MCF 10A (cell line): Measurements from ENCODE around the gene WDFY4. TPM values are rescaled to one million over a fixed set of nuclear protein-coding genes. Genes with fewer than 3 reads are reported as not detected.

Experiments used
- BruUV-seq: library from RNA; stranded (reverse); fragments of 400-500 nt; replicated peaks from 2 replicates; lab custom pipeline; 2021; lab: Mats Ljungman, UMichigan
- CTCF ChIA-PET: fragments of 300-600 bp; sonication (Branson Sonifier 250); formaldehyde crosslinking; extraction: SDS; loops from one replicate; lab custom pipeline; 2021; ENCODE audit warnings: antibody characterized with exemption, inconsistent platforms; lab: Yijun Ruan, JAX
- POLR2A ChIA-PET: fragments of 300-600, 350-650 bp; sonication (Branson Sonifier 250); formaldehyde crosslinking; extraction: SDS; loops from one replicate; lab custom pipeline; 2020; ENCODE audit warnings: antibody characterized with exemption, inconsistent platforms; lab: Yijun Ruan, JAX
- DNase-seq: peaks from one replicate; pipeline ENCODE4 v3.0.0-alpha.2; 2018; ENCODE audit not compliant: unreplicated experiment
- H3K27ac Mint-ChIP-seq: one replicate; pipeline ENCODE4 v1.8.0; 2022; ENCODE audit warnings: mild to moderate bottlenecking, low read depth, mixed read lengths; ENCODE audit not compliant: unreplicated experiment
- H3K27me3 Mint-ChIP-seq: one replicate; pipeline ENCODE4 v1.8.0; 2022; ENCODE audit warnings: mixed read lengths; ENCODE audit not compliant: insufficient read depth, unreplicated experiment
- H3K36me3 Mint-ChIP-seq: one replicate; pipeline ENCODE4 v1.8.0; 2022; ENCODE audit warnings: mild to moderate bottlenecking, moderate library complexity, mixed read lengths; ENCODE audit not compliant: insufficient read depth, unreplicated experiment
- H3K4me1 Mint-ChIP-seq: one replicate; pipeline ENCODE4 v1.8.0; 2022; ENCODE audit warnings: mixed read lengths; ENCODE audit not compliant: insufficient read depth, unreplicated experiment
- H3K4me3 Mint-ChIP-seq: one replicate; pipeline ENCODE4 v1.8.0; 2022; ENCODE audit warnings: mild to moderate bottlenecking, moderate library complexity, mixed read lengths; ENCODE audit not compliant: unreplicated experiment
- H3K9me3 Mint-ChIP-seq: one replicate; pipeline ENCODE4 v1.8.0; 2022; ENCODE audit warnings: mixed read lengths; ENCODE audit not compliant: unreplicated experiment
- CTCF ChIP-seq: fragments of 200-600 bp; IDR thresholded peaks from one replicate; pipeline ENCODE4 v1.8.0; 2022; ENCODE audit warnings: antibody characterized with exemption, mild to moderate bottlenecking; ENCODE audit not compliant: unreplicated experiment
- intact Hi-C: fragments of 100-400 bp; cut with micrococcal nuclease; formaldehyde crosslinking; loops from 2 replicates; pipeline ENCODE4 v1.14.1; 2022
- total RNA-seq: library from RNA; stranded (reverse); gene quantifications from 2 replicates; pipeline ENCODE4 v1.2.3, GENCODE V29; 2022

Gene WDFY4
- total RNA-seq, 1 experiment from 2014 or later: not detected

GRCh38 chr10:48894911-48895802, 210.5 kb downstream of the WDFY4 start:
- Mint-ChIP-seq H3K4me1 (no peaks in the 10 kb centered on the region), H3K36me3 (no peaks in the 10 kb centered on the region), H3K4me3 (no peak overlapping the region), H3K9me3 (no peaks in the 10 kb centered on the region), H3K27ac (no peak overlapping the region), H3K27me3 (peaks cover 17% of the 10 kb centered on the region)
- TF ChIP-seq CTCF: no peak
- no TSS peak for BruUV-seq
- POLR2A ChIA-PET: no interaction called here
- intact Hi-C loops: no loop called here
- no peak for DNase-seq
- CTCF ChIA-PET: interaction anchor here (0.9 to 1.0 kb wide), 2 partner anchors 19 to 20 kb away, joined by 3 read pairs; no protein-coding TSS in a partner anchor

- Mint-ChIP-seq H3K9me3 (no peaks in the 10 kb centered on the region), H3K36me3 (no peaks in the 10 kb centered on the region), H3K27me3 (peaks cover 17% of the 10 kb centered on the region), H3K4me3 (no peak overlapping the region), H3K4me1 (no peaks in the 10 kb centered on the region), H3K27ac (no peak overlapping the region)
- DNase-seq: no peak
- ChIA-PET CTCF (interaction anchor here (1.0 kb wide), 1 partner anchor 19 kb away, joined by 3 read pairs; no protein-coding TSS in a partner anchor), POLR2A (no interaction called here)
- no peak for TF ChIP-seq CTCF
- intact Hi-C loops: no loop called here
- no TSS peak for BruUV-seq
Observed at GRCh38 chr10:48895803-48896195, 211.1 kb downstream of the WDFY4 start.

- ChIA-PET CTCF (interaction anchor here (1.5 kb wide), 1 partner anchor 11 kb away, joined by 7 read pairs; no protein-coding TSS in a partner anchor), POLR2A (no interaction called here)
- no peaks in the 10 kb centered on the region for H3K9me3 Mint-ChIP-seq
- TF ChIP-seq CTCF: no peak
- no TSS peak for BruUV-seq
- no peaks in the 10 kb centered on the region for H3K36me3 Mint-ChIP-seq
- intact Hi-C loops: no loop called here
- H3K27ac Mint-ChIP-seq: no peak overlapping the region
- H3K4me3 Mint-ChIP-seq: no peak overlapping the region
- no peak for DNase-seq
- H3K27me3 Mint-ChIP-seq: peaks cover 21% of the 10 kb centered on the region
- H3K4me1 Mint-ChIP-seq: no peaks in the 10 kb centered on the region
Observed at GRCh38 chr10:48896756-48897440, 212.2 kb downstream of the WDFY4 start.

- POLR2A ChIA-PET: no interaction called here
- CTCF ChIA-PET: interaction anchor here (1.5 kb wide), 1 partner anchor 12 kb away, joined by 7 read pairs; no protein-coding TSS in a partner anchor
- TF ChIP-seq CTCF: no peak
- intact Hi-C loops: no loop called here
- H3K36me3 Mint-ChIP-seq: no peaks in the 10 kb centered on the region
- BruUV-seq: no TSS peak
- no peak for DNase-seq
- no peak overlapping the region for H3K27ac Mint-ChIP-seq
- H3K4me1 Mint-ChIP-seq: no peaks in the 10 kb centered on the region
- H3K27me3 Mint-ChIP-seq: peaks cover 27% of the 10 kb centered on the region
- no peaks in the 10 kb centered on the region for H3K9me3 Mint-ChIP-seq
- H3K4me3 Mint-ChIP-seq: no peak overlapping the region
Observed at GRCh38 chr10:48897441-48897790, 212.7 kb downstream of the WDFY4 start.
